Stimulated activated CD4-positive, alpha-beta T cell treated with anti-CD3 and anti-CD28 coated beads, Interleukin-2, amount 100 ng/mL, for 24 hours (primary cell): ENCODE measurements around the gene ITGA11.

Experiments
- DNase-seq, 2 donors: peaks; one replicate each; pipeline ENCODE4 v3.0.0-alpha.2; 2020

ITGA11 gene

DNA sequence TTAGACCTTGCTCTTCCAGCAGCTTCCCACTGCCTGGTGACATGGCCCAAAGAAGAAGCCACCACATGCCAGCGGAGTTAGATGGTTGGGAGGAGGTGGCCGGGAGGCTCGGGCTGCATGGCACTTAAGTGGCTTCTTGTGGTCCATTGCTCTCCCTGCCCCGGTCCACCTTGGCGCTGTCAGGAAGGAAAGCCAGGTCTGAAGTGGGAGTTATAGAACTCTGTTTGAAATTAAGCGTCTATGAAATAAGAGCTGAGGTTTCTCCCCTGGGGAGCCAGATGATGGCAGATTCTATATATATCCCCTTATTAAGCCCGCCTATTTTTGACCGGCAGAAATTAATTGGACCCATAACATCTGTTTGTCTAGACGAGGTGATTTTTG is 61.2 kb downstream of the ITGA11 start:
- no peak for DNase-seq

DNA sequence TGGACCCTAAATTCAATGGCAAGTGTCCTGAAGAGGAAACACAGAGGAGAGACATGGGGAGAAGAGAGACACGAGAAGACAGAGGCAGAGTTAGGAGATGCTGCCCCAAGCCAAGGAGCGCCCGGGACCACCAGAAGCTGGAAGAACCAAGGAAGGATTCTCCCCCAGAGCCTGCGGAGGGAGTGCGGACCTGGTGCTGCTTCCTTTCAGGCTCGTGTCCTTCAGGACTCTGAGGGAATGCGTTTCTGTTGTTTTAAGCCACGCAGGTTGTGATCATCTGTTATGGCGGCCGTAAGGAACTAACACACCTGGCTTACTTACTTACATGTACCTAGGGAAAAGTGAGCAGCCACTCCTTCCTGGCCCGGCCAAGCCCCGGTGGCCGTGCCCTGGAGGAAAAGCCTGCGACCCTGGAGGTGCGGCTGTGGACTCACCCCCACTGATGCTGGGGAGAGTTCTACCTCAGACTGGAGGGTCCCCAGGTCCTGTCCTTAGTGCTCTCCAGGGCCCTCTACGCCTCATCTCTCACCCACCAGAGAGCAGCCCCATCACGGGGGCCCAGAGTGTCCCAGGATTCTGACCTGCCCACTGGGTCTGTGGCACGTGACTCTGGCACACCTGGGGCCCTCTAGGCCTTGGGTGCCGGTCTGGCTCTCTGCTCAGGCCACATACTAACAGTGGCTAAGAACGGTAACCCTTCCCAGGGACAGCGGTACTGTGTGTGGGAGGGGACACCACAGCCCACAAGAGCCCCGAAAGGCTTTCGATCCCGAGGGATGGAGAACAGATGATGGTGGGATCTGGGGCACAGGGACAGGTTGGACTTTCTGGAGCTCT is 61.8 kb downstream of the ITGA11 start:
- DNase-seq = no peak

DNA sequence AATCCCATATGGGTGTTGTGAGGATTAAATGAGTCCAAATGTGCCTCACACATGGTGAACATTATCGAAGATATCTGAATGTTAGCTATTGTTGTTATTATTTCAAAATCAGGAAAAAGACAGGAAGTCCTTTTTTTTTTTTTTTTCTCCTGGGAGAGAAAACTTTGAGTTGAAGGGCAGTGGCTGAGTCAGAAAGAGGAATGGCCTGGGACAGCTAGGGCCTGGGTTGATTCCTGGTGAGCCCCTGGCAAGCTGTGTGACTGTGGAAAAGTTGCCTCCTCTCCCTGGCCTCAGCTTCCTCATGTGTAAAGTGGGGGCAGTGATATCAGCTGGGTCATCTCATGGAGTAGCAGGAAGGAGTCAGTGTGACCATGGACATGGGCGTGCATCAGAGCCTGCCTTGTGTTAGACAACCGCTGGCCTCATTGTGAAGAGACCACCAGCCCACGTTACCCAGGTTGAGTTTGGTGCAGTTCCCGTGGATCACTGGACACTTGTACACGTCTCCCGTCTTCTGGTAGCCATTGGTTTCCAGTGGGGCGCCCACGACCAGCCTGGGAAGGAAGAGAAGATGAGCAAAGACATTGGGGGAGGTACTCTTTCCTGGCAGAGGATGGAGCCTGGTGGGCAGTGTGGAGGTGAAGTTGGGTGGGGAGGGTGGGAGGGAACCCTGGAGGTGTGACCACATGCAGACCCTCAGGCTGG is 63.1 kb downstream of the ITGA11 start:
- DNase-seq = no peak

DNA sequence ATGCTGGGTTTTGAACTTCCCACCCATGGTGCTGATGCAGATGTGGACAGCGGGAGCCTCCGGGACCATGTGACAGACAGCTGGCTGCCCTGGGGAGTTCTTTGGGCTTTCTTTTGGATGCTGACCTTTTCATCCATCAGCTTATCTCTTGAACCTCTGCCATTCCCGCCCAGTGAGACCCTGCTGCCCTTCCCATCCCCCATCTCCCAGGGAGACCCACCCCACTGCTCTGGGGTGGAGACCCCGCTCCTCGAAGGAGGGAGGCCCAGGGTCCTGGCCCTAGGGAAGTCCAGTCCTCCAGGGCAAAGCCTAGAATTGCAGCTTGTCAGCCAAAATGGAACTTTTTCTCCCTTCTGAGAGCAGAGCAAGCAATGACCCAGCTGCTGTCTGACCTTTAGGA is 64.0 kb downstream of the ITGA11 start:
- no peak for DNase-seq

DNA sequence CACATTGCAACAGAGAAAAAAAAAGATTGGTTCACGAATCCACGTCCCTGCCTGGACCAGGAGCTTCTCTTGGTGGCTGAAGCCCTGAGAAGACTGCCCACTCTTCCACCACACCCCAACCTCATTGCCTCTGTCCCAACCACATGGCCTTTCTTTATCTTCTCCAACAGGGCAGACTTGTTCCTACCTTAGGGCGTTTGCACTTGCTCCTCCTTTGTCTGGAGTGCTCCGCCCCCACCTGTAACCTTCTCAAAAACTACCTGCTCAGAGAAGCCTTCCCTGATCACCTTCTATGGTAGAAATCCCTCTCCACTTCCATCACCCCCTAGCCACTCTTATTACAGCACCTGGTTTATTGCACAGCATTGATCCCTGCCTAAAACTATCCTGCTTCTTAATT is 64.7 kb downstream of the ITGA11 start:
- DNase-seq = no peak

DNA sequence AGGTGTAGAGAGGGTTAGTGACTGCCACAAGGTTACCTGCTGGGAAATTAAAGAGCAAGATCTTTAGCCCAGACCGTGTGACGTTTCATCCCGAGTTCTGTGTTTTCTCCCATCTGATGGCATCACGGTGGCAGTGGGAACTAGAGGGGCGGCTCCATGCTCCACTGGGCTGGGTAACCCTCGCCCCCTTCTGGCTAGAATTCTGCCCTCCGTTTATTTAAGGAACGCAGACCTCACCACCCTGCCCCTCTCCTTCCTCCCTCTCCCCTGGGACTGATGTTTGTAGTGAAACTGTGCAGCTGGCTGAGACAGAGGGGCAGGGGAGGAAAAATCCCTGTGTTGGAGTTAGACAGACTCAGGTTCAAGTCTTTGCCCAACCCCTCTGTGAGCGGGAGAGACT is 65.6 kb downstream of the ITGA11 start:
- DNase-seq = no peak

DNA sequence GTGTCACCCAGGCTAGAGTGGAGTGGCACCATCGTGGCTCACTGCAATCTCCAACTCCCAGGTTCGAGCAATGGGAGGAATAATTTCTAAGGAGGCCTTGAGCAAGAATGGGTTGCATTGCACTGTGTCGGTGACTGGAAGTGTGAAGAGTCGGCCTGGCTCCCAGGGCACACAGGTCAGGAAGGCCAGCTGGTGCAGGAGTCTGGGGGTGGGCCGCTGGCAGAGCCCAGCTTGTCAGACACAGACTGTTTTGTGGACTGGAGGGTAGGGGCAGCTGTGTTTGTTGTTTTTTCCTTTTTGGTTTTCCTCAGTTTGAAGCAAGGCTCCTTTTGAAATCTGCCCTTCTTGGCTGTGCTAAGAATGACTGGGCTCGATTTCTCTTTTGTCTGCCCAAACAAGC is 66.2 kb downstream of the ITGA11 start:
- DNase-seq = no peak

DNA sequence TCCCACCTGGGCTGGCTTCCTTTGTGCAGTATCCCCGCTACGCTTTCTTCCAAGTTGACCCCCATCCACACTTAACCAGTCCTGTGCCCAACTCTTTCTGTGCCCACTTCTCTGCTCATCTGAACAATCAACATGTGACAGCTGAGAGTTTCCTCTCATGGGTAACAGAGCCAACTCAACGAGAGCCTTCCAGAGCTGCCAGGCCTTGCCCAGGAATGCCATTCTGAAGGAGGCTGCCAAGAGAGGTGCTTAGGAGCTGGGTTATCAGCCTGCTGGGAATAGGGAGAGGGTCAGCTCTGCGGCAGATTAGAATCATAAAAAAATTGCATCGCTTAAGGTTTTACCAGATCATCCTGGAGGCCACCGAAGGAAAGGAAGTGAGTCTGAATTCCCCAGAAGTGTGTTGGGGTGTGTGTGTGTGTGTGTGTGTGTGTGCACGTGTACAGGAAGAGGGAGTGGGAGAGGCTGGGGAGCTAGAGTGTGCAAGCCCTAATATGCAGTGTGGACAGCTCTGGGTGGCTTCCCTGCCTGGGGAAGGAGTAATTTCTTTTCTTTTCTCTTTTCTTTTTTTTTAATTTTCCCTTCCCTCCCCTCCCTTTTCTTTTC is 66.7 kb downstream of the ITGA11 start:
- DNase-seq = no peak

DNA sequence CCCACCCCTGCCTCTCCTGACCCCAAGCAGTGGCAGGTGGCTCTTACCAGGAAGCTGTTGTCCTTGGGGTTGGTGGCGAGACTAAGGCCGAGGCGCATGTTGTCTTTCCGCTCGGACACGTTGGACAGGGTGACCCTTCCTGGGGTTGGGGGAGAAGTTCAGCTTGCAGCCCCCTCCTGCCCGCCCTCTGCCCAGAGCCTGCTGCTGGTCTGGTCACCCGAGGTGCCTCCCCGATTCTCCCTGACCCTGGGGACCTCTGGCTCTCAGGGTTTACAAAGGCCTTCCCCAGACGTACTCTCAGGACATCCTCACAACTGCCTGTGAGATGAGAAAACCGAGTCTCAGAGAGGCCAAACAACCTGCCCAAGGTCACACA is 67.3 kb downstream of the ITGA11 start:
- no peak for DNase-seq

DNA sequence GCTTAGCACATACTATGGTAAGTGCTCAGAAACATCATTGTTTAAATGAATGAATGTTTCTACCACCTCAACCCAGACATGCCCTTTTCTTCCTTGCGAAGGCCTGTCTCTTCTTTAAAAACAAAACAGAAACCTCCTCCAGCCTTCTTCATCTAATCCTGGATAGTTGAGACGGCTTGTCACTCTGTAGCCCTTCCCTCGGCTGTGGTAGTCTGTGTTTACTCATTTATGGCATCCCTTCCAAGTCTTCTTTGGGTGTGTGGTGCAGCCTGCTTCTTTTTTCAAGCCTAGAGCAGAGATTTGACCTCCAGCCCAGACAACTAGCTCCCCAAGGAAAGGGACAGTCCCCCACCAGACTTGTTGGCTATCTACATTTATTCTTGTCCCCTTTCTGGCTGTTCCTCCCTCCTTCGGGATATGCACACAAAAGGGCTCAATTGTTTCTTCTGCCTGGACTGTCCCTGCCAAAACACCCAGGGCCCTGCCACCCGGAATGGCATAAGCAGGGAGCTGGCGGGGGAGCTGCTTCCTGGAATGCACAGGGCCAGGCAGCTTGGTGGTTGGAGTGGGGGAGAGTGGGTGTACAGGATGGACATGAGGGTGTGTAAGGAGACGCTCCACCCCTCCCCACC is 67.8 kb downstream of the ITGA11 start:
- DNase-seq = no peak

DNA sequence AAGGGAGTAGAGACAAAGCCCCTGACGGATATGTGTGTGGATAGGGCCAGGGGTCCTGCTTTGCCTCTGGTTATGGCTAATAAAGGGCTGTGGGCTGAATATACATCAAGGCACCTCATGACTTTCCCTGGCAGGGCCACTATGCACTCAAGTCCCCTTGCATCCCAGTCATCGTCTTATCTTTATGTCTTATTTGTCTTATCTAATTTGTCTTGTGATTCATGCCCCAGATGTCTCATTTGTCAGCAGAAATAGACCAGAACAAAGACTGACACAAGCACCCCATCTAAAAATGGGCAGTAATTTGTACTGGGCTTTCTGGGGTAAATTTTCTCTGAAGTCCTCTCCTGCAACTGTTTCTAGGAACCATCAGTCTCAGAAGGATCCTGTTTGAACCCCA is 68.6 kb downstream of the ITGA11 start:
- no peak for DNase-seq

DNA sequence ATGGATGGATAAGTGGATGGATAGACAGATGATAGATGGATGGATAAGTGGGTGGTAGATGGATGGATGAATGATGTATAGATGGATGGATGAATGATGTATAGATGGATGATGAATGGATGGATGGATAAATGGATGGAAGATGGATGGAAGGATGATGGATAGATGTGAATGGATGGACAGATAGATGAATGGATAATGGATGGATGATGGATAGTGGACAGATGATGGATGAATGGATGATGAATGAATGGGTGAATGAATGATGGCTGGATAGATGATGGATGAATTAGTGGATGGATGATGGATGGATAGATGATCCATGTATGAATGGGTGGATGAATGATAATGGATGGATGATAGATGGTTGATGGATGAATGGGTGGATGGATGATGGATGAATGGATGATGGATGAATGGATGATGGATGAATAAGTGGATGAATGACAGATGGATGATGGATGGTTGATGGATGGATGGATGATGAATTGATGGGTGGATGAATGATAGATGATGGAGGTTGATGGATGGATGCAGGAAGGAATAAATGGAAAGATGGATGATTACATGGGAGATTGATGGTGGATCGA is 69.3 kb downstream of the ITGA11 start:
- DNase-seq = no peak

DNA sequence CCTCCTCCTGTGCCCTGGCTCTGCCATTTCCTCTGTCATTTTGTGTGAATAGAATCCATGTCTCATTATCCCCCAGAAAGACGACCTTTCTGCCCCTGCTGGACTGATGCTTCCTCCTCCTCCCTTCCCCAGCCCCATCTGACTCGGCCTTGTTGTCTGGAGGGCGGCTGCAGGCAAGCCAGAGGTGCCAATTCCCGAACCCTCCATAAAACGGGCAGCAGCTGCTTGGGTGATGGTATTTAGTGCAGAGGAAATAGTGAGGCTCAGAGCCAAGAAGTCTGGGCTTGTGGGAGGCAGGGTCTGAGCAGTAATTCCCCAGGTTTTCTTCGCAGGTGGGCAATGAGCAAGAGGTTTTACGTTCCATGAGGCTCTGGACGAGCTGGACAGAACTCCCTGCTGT is 71.2 kb downstream of the ITGA11 start:
- no peak for DNase-seq

DNA sequence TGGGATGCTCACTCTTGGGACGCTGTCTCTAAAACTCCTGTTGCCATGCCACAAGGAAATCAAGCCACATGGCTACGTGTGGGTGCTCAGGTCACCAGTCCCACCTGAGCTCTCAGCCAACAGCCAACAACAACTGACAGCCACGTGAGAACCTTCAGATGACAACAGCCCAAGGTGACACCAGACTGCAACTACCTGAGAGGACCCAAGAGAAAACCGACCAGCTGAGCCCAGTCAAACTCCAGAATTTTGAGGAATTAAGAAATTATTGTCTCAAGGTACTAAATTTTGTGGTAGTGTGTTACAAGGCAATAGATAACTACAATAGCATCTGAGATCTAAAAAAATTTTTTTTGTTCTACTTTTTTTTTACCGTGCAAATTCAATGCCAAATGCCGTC is 75.2 kb downstream of the ITGA11 start:
- DNase-seq = no peak

DNA sequence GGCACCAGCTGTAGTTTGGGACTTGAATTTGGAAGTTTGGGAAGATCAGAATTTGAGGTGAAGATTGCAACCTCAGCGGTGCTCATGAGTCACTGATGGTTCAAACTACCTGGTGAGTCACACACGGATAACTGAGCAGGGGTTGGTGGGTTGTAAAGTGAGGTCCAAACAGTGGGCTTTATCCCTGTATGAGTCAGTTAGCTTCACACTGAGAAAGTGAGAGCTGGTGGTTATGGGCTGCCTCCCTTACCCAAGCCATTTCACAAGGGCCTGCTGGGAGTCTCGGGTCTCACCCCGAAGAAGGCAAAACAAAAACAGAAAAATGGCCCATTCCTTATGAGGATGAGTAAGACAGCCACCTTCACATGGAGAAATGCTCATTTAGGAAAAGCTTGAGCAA is 77.0 kb downstream of the ITGA11 start:
- DNase-seq = no peak

DNA sequence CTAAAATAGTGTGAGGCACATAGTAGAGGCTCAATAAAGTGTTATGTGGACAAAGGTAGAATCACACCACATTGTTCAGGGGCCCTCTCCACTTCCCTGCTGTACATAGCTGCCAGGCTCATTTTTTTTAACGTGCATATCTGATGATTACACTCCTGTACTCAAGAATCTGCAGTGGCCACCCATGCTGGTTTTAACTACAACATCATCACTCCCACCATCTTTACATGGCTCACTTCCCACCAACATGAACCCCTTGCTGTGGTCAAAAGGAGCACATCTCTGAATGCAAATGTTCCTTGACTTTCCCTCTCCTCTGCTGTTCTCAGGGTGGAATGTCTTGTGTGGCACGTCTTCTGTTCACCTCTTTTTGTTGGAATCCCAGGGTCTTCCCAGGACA is 77.7 kb downstream of the ITGA11 start:
- DNase-seq = no peak

DNA sequence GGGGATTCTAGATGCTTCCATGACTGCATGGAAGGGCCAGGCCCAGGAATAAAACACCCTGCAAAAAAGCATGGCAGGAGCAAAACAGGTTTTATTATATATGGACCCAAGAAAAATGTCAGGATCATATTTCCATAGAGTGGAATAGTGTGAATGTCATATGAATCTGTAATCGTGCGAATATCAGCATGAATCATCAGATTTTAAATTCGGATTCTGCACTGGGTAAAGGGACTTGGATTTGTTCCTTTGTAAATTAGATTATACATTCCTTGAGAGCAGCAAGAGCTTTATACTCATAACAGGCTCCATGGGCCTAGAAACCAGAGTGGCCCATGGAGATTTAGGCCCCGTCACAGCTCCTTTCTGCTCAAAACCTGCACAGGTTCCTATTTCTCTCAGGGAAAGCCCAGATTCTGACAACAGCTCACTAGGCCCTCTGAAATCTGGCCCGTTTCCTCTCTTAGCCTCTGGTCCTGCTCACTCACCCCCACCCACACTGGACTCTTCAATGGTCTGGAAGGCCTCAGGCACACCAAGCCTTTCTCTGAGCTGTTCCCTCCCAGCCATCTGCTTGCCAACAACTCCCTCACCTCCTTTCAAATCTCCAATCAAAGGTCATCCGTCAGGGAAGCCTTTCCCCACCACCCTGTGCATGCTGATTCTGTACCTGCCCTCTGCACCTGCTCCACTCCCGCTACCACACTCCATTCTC is 78.4 kb downstream of the ITGA11 start:
- DNase-seq = no peak

DNA sequence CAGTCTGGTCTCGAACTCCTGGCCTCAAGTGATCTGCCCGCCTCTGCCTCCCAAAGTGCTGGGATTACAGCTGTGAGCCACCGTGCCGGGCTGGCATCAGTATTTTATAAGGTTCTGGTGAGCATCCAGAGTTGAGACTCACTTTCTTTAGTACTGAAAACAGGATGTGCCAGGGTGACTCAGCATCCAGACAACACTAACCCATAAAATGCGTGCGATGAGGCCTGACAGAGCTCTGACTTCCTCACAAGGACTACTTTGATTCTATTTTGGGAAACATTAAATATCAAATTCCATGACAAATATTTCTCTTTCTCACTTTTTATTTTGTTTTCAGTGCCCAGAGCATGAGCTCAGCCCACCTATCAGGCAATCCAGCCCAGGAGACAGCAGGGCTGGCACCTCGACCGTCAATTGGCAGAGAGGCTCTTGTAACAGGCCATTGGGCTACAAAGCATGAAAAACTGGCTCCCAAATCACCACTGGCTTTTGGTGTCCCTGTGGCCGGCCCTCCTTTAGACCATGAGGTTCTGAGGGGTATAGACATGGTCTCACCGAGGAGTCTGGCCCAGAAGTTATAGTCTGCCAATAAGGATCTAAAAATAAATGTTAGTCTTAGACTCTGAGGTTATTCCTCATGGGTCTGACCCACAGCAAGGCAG is 79.4 kb downstream of the ITGA11 start:
- peak; percentile 35 to 43 for DNase-seq

DNA sequence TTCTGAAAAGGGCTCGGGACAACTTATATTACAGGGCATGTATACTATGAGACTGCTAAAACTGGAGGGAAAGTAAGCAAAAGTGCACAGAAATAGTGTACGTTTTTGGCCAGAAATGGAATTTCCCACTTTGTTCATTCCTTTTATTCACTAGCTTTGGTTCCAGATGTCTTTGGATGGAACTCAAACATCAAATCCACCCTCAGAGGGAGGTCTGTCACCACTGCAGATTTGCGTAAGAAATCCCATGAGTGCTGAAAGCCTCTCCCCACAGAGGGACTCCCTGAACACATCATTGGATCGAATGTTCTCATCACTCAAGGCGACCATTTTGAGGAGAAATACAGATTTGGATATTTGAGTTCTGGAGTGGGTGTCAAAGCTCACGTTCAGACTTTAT is 82.8 kb downstream of the ITGA11 start:
- DNase-seq = no peak

DNA sequence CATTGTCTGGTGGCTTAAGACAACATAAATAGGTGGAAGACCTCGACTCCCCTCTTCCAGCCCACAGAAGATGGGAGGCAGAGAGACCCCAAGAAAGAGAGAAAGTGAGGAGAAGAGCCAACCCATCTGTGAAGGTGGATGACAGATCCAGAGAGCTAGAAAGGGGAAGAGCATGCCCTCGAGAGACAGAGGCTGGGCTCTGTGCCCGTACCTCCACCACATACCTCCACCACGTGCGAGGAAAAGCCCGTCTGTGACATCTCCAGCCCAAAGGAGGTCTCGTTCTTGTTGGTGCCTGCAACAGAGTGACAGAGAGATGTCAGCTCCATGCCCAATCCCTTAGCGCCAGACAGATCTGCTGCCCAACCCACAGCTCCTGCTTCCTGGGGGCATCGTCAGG is 83.4 kb downstream of the ITGA11 start:
- DNase-seq = no peak

DNA sequence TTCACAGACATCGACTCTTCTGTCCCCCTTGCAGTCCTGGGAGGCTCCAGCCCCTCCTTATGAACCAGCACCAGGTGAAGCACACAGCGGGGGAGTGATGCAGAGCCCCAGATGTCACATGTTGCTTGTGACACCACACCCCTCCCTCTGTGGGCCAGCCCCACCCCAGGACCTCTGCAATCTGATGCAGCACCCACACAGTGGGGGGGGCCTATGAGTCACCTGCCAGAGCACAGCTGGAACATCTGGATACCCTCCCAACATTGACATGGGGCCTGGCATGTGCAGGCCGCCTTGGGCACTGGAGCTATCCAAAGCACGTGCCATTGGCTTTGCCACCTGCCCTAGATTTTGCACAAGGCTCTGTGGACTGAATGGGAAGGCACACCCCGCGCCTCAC is 83.9 kb downstream of the ITGA11 start:
- peak in 1 of 2 donors; percentile 24 for DNase-seq

DNA sequence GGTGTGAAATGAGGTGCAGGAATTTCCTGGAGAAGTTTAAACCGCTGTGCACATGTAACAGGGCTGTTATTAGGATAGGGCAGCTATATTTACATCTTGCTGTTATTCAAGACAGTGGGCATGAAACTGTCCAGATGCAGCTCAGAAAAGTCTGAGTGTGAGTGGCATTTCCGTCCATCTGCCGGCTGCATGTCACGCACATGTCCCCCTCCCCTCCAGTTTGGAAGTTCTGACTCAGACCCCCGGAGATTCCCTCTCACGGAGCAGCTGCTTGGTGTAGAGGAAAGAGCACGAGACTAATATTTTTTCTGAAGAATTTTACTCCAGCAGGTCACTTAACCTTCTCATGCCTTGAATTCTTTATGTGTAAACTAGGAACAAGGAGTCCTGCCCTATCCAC is 84.6 kb downstream of the ITGA11 start:
- no peak for DNase-seq
